ENCODE data around the gene CAMTA1.

DNA sequence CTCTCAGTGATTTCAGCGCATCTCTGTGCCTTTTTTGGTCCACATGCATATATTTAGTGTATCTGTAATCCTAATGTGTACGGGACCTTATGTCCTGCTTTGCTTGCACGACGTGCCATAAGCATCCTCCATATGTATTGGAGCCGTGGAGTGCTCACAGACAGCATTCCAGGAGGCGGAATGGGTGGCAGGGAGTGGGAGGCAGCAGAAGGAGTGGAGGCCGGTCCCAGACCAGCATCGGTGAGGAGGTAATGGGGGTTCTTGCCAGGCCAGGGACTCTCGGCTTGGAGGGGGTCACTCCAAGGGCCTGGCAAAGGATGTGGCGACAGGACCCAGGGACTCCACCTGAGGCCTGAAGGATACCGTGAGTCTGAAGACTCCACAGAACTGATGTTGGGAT, 185.0 kb downstream of the CAMTA1 start:
- TF ChIP-seq, protein P1, sequence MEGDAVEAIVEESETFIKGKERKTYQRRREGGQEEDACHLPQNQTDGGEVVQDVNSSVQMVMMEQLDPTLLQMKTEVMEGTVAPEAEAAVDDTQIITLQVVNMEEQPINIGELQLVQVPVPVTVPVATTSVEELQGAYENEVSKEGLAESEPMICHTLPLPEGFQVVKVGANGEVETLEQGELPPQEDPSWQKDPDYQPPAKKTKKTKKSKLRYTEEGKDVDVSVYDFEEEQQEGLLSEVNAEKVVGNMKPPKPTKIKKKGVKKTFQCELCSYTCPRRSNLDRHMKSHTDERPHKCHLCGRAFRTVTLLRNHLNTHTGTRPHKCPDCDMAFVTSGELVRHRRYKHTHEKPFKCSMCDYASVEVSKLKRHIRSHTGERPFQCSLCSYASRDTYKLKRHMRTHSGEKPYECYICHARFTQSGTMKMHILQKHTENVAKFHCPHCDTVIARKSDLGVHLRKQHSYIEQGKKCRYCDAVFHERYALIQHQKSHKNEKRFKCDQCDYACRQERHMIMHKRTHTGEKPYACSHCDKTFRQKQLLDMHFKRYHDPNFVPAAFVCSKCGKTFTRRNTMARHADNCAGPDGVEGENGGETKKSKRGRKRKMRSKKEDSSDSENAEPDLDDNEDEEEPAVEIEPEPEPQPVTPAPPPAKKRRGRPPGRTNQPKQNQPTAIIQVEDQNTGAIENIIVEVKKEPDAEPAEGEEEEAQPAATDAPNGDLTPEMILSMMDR (IDR thresholded peaks at IDR 0.05; ENCODE audit: low read depth, low read length, missing input control), result no peak
- TF ChIP-seq, protein P2, sequence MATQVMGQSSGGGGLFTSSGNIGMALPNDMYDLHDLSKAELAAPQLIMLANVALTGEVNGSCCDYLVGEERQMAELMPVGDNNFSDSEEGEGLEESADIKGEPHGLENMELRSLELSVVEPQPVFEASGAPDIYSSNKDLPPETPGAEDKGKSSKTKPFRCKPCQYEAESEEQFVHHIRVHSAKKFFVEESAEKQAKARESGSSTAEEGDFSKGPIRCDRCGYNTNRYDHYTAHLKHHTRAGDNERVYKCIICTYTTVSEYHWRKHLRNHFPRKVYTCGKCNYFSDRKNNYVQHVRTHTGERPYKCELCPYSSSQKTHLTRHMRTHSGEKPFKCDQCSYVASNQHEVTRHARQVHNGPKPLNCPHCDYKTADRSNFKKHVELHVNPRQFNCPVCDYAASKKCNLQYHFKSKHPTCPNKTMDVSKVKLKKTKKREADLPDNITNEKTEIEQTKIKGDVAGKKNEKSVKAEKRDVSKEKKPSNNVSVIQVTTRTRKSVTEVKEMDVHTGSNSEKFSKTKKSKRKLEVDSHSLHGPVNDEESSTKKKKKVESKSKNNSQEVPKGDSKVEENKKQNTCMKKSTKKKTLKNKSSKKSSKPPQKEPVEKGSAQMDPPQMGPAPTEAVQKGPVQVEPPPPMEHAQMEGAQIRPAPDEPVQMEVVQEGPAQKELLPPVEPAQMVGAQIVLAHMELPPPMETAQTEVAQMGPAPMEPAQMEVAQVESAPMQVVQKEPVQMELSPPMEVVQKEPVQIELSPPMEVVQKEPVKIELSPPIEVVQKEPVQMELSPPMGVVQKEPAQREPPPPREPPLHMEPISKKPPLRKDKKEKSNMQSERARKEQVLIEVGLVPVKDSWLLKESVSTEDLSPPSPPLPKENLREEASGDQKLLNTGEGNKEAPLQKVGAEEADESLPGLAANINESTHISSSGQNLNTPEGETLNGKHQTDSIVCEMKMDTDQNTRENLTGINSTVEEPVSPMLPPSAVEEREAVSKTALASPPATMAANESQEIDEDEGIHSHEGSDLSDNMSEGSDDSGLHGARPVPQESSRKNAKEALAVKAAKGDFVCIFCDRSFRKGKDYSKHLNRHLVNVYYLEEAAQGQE (IDR thresholded peaks at IDR 0.05), result no peak
- TF ChIP-seq TAF1 (conservative IDR thresholded peaks at IDR 0.05) (no peak), YY1 (IDR thresholded peaks at IDR 0.05) (no peak), RXRA (IDR thresholded peaks at IDR 0.05) (no peak)

Data from liver (tissue), 3 donors.